OCI-LY1 (cell line): ENCODE data around the gene SKAP1.

Experiments used
- H2AFZ ChIP-seq: fragments of 200-600 bp; sonication (generic), shearing (Covaris generic); 2 replicates; pipeline ENCODE4 v1.6.0; 2014; ENCODE audit warnings: antibody characterized with exemption, mild to moderate bottlenecking, low read length
- H3F3A ChIP-seq: fragments of 200-600 bp; sonication (generic), shearing (Covaris generic); 2 replicates; pipeline ENCODE4 v1.6.0; 2014; ENCODE audit warnings: mild to moderate bottlenecking, antibody characterized with exemption, low read length, moderate library complexity; ENCODE audit not compliant: insufficient read depth
- H3K27ac ChIP-seq: fragments of 200-600 bp; sonication (generic); 2 replicates; pipeline ENCODE4 v1.5.1; 2014; ENCODE audit warnings: low read length, mixed run types, mild to moderate bottlenecking, low read depth; ENCODE audit not compliant: poor library complexity, severe bottlenecking
- H3K27me3 ChIP-seq: fragments of 200-600 bp; sonication (generic); 2 replicates; pipeline ENCODE4 v1.6.0; 2014; ENCODE audit warnings: antibody characterized with exemption, mild to moderate bottlenecking, low read length, moderate library complexity; ENCODE audit not compliant: insufficient read depth
- H3K36me3 ChIP-seq: fragments of 200-600 bp; sonication (generic); 2 replicates; pipeline ENCODE4 v1.6.1; 2014; ENCODE audit warnings: mild to moderate bottlenecking, antibody characterized with exemption, low read length, moderate library complexity, mixed read lengths; ENCODE audit not compliant: insufficient read depth
- H3K4me1 ChIP-seq: fragments of 200-600 bp; sonication (generic); 2 replicates; pipeline ENCODE4 v1.5.1; 2014; ENCODE audit warnings: mild to moderate bottlenecking, low read length, moderate library complexity; ENCODE audit not compliant: insufficient read depth, severe bottlenecking
- H3K4me2 ChIP-seq: fragments of 200-600 bp; sonication (generic), shearing (Covaris generic); 2 replicates; pipeline ENCODE4 v1.6.1; 2014; ENCODE audit warnings: low read length
- H3K4me3 ChIP-seq: fragments of 200-600 bp; sonication (generic); 2 replicates; pipeline ENCODE4 v1.5.1; 2014; ENCODE audit warnings: low read length, low read depth, mild to moderate bottlenecking, mixed read lengths; ENCODE audit not compliant: poor library complexity, severe bottlenecking
- H3K79me2 ChIP-seq: fragments of 200-600 bp; shearing (Covaris generic); 2 replicates; pipeline ENCODE4 v1.6.1; 2016; ENCODE audit warnings: mixed run types, low read length, mixed read lengths; ENCODE audit not compliant: insufficient read depth
- H3K9ac ChIP-seq: fragments of 200-600 bp; sonication (generic), shearing (Covaris generic); 2 replicates; pipeline ENCODE4 v1.6.1; 2014; ENCODE audit warnings: mild to moderate bottlenecking, low read length, mixed read lengths
- H3K9me2 ChIP-seq: fragments of 200-600 bp; sonication (generic), shearing (Covaris generic); 2 replicates; pipeline ENCODE4 v1.6.1; 2014; ENCODE audit warnings: low read depth, mild to moderate bottlenecking, low read length, mixed read lengths
- H3K9me3 ChIP-seq: fragments of 200-600 bp; shearing (Covaris generic); 2 replicates; pipeline ENCODE4 v1.6.1; 2014; ENCODE audit warnings: low read length, mixed read lengths
- H4K20me1 ChIP-seq: fragments of 200-600 bp; sonication (generic), shearing (Covaris generic); 2 replicates; pipeline ENCODE4 v1.6.0; 2016; ENCODE audit warnings: mild to moderate bottlenecking, low read length; ENCODE audit not compliant: insufficient read depth
- CTCF ChIP-seq: fragments of 200-600 bp; sonication (generic), shearing (Covaris generic); IDR thresholded peaks from 2 replicates; pipeline ENCODE4 v1.5.1; 2017; ENCODE audit warnings: mild to moderate bottlenecking, antibody characterized with exemption, low read length, moderate library complexity, mixed read lengths
- EZH2 ChIP-seq: fragments of 200-600 bp; sonication (generic), shearing (Covaris generic); IDR thresholded peaks from 2 replicates; pipeline ENCODE4 v1.8.0; 2017; ENCODE audit warnings: borderline replicate concordance, mixed run types, mild to moderate bottlenecking, antibody characterized with exemption, low read length, moderate library complexity, mixed read lengths

Gene SKAP1

GRCh38 chr17:48443712-48444111 is 13.7 kb upstream of the SKAP1 start:
- H3K4me2 ChIP-seq: no peak overlapping the region
- no peaks in the 10 kb centered on the region for H3K4me1 ChIP-seq
- no peak overlapping the region for H3K27ac ChIP-seq
- H3K9ac ChIP-seq: no peak overlapping the region
- H3F3A ChIP-seq: no peaks in the 10 kb centered on the region
- H3K9me2 ChIP-seq: no peaks in the 10 kb centered on the region
- no peak overlapping the region for H3K4me3 ChIP-seq
- H3K9me3 ChIP-seq: no peaks in the 10 kb centered on the region
- no peaks in the 10 kb centered on the region for H3K27me3 ChIP-seq
- H2AFZ ChIP-seq: no peak overlapping the region
- no peaks in the 10 kb centered on the region for H3K36me3 ChIP-seq
- H3K79me2 ChIP-seq: no peaks in the 10 kb centered on the region
- no peaks in the 10 kb centered on the region for H4K20me1 ChIP-seq
- TF ChIP-seq CTCF: no peak
- no peak for TF ChIP-seq EZH2

- Histone ChIP-seq H3K27me3 (no peaks in the 10 kb centered on the region), H3K36me3 (no peaks in the 10 kb centered on the region), H3K4me2 (no peak overlapping the region), H3K9ac (no peak overlapping the region), H4K20me1 (no peaks in the 10 kb centered on the region), H2AFZ (no peak overlapping the region), H3F3A (no peaks in the 10 kb centered on the region), H3K9me3 (no peaks in the 10 kb centered on the region), H3K4me1 (no peaks in the 10 kb centered on the region), H3K4me3 (no peak overlapping the region), H3K27ac (no peak overlapping the region), H3K9me2 (no peaks in the 10 kb centered on the region), H3K79me2 (no peaks in the 10 kb centered on the region)
- no peak for TF ChIP-seq CTCF
- TF ChIP-seq EZH2: no peak
Observed at GRCh38 chr17:48442819-48443218, 12.8 kb upstream of the SKAP1 start.

GRCh38 chr17:48441862-48442261 is 11.8 kb upstream of the SKAP1 start:
- Histone ChIP-seq H3K27me3 (no peaks in the 10 kb centered on the region), H3K4me3 (no peak overlapping the region), H3K9me3 (no peaks in the 10 kb centered on the region), H3K79me2 (no peaks in the 10 kb centered on the region), H3K4me2 (no peak overlapping the region), H2AFZ (no peak overlapping the region), H3K9ac (no peak overlapping the region), H3F3A (no peaks in the 10 kb centered on the region), H3K36me3 (no peaks in the 10 kb centered on the region), H3K9me2 (no peaks in the 10 kb centered on the region), H4K20me1 (no peaks in the 10 kb centered on the region), H3K4me1 (no peaks in the 10 kb centered on the region), H3K27ac (no peak overlapping the region)
- TF ChIP-seq CTCF (no peak), EZH2 (no peak)
